ENCODE data around the gene ACAD9. TPM values are rescaled to one million over a fixed set of nuclear protein-coding genes. Genes with fewer than 3 reads are reported as not detected.
"Not testable (repeated sequence)": the region's sequence is repeated elsewhere in the genome, so short reads cannot be mapped to it uniquely, and the experiment has no call there.

The ACAD9 gene
- total RNA-seq (10 to 100 TPM; 40.3 to 74.0 (median 63.0) TPM), polyA plus RNA-seq (10 to 100 TPM; 17.1 to 25.1 TPM), total RNA-seq (70.0 reads per million, percentile 78 among the genes with 10 or more reads in this experiment)

DNA sequence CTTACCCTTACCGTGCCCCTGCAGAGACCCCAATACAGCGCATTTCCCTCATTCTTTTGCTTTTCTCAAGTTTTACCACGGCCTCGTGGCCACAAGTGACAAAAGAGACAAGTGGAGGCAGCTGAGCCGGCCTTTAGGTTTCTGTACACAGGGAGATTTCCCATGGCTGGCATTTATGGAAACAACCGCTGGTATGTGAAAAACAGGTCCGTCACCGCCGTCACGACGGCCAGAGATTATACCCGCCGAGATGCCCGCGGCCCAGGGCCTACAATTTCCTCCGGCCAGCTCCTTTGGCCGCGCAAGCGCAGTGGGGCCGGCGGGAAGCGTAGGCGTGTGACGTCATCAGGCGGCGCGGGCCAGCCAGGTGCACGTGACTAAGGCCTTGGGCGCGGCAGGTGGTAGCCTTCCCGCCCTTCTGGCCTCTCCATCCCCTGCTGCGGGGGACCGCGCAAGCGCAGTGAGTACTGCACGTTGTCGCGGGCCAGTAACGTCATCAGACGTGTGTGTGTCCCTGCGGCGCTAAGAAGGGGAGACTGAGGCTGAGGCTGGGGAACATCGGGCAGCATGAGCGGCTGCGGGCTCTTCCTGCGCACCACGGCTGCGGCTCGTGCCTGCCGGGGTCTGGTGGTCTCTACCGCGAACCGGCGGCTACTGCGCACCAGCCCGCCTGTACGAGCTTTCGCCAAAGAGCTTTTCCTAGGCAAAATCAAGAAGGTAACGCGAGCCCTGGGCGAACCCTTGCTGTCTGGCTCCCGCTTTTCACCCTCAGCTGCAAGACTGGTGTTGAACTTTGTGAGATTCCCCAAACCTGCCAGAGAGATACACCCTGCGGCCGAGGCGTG is at the start of gene ACAD9:
ACAD9 (plus strand) TSS at position 496 of the 845 bp plus-strand sequence; CDS start at position 568, 72 bp downstream.
- CTCF ChIA-PET: interaction anchor here (0.6 to 6.1 kb wide), 8 partner anchors 36 to 370 kb away, joined by 3 to 85 read pairs (median 3); partner anchors contain the start of gene COPG1
- ATAC-seq (peak; percentile 95), DNase-seq (peak; percentile 94 to 100 (median 96))
- Mint-ChIP-seq H3K9me3 (peaks cover 0 to 4% (median 0%) of the 10 kb centered on the region in 11 donors), H3K27ac (peak within 1 kb of the TSS; percentile 92 to 98 (median 97)), H3K4me3 (peak within 1 kb of the TSS; percentile 80 to 98 (median 89)), H3K4me1 (peaks cover 40 to 83% (median 77%) of the 10 kb centered on the region in 7 donors), H3K36me3 (peaks cover 0 to 12% (median 0%) of the 10 kb centered on the region in 5 donors), H3K27me3 (peaks cover 0 to 6% (median 0%) of the 10 kb centered on the region in 5 donors)
- Histone ChIP-seq H3K27me3 (ENCODE audit: control insufficient read depth in 2 of 2, insufficient read depth in 2 of 2, low read length in 2 of 2) (no peaks in the 10 kb centered on the region), H3K4me3 (ENCODE audit: low read length) (peak within 1 kb of the TSS; percentile 74), H3K27ac (ENCODE audit: low read depth, low read length) (peak within 1 kb of the TSS; percentile 97), H3K36me3 (ENCODE audit: control insufficient read depth in 2 of 3, insufficient read depth in 3 of 3, low read length in 3 of 3) (peaks cover 0 to 10% (median 0%) of the 10 kb centered on the region in 3 experiments), H3K9me3 (ENCODE audit: control insufficient read depth in 2 of 3, low read length in 3 of 3) (no peaks in the 10 kb centered on the region), H3K4me1 (ENCODE audit: control insufficient read depth in 2 of 2, insufficient read depth in 2 of 2, low read length in 2 of 2) (peaks cover 19 to 43% of the 10 kb centered on the region in 2 donors)
- intact Hi-C loops (cut with micrococcal nuclease): loop anchor here (1.0 to 5.0 kb wide), 21 partner anchors 33 to 726 kb away; partner anchors contain the start of genes COPG1 (in 2 of the 2), IFT122 (in 2 of the 2), RAB7A (in 2 of the 2) and RPN1 (in 2 of the 2)
- POLR2A ChIA-PET: interaction anchor here (0.5 to 7.6 kb wide), 22 partner anchors 11 to 559 kb away, joined by 3 to 46 read pairs (median 4); partner anchors contain the start of genes CFAP92, COPG1 and RAB7A

DNA sequence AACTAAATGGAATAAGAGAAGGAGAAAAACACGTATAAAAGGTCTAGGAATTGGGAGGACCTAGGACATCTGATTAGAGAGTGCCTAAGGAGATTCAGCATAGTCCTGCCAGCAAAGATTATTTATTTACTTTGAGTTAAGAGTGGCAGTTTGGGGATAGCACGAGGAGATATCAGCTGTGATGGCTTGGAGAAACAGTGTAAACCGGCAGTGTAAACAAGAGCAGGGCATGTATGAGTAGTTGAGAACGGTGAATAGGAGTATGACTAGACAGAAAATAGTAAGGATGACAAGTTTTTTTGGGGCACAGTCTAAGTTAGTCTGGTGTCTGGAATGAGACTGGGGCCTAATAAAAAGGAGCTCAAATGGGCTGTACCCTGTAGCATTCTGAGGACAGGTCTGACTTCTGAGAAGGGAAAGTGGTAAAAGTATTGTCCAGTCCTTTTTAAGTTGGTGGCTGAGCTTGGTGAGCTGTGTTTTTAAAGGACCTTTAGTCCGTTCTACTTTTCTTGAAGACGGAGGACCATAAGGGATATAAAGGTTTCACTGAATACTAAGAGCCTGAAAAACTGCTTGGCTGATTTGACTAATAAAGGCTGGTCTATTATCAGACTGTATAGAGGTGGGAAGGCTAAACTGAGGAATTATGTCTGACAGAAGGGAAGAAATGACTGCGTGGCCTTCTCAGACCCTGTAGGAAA is 49.3 kb upstream of the ACAD9 start:
- H3K27me3 Mint-ChIP-seq; H3K27ac ChIP-seq (ENCODE audit: low read depth, low read length); H3K4me1 Mint-ChIP-seq; POLR2A ChIA-PET; H3K4me1 ChIP-seq (ENCODE audit: control insufficient read depth in 2 of 2, insufficient read depth in 2 of 2, low read length in 2 of 2); H3K27ac Mint-ChIP-seq; H3K9me3 Mint-ChIP-seq; intact Hi-C loops (cut with micrococcal nuclease); DNase-seq; H3K36me3 Mint-ChIP-seq; H3K27me3 ChIP-seq (ENCODE audit: control insufficient read depth in 2 of 2, insufficient read depth in 2 of 2, low read length in 2 of 2); ATAC-seq; H3K4me3 Mint-ChIP-seq; CTCF ChIA-PET; H3K4me3 ChIP-seq (ENCODE audit: low read length); H3K9me3 ChIP-seq (ENCODE audit: control insufficient read depth in 2 of 3, low read length in 3 of 3); H3K36me3 ChIP-seq (ENCODE audit: control insufficient read depth in 2 of 3, insufficient read depth in 3 of 3, low read length in 3 of 3): not testable (repeated sequence)

- CTCF ChIA-PET; H3K9me3 Mint-ChIP-seq; H3K4me1 Mint-ChIP-seq; ATAC-seq; intact Hi-C loops (cut with micrococcal nuclease); DNase-seq; H3K36me3 Mint-ChIP-seq; H3K27me3 ChIP-seq (ENCODE audit: control insufficient read depth in 2 of 2, insufficient read depth in 2 of 2, low read length in 2 of 2); H3K27ac Mint-ChIP-seq; H3K27me3 Mint-ChIP-seq; H3K4me3 Mint-ChIP-seq; H3K36me3 ChIP-seq (ENCODE audit: control insufficient read depth in 2 of 3, insufficient read depth in 3 of 3, low read length in 3 of 3); POLR2A ChIA-PET; H3K4me1 ChIP-seq (ENCODE audit: control insufficient read depth in 2 of 2, insufficient read depth in 2 of 2, low read length in 2 of 2); H3K9me3 ChIP-seq (ENCODE audit: control insufficient read depth in 2 of 3, low read length in 3 of 3); H3K4me3 ChIP-seq (ENCODE audit: low read length); H3K27ac ChIP-seq (ENCODE audit: low read depth, low read length): not testable (repeated sequence)
These were observed 48.7 kb upstream of the ACAD9 start for GRCh38 chr3:128830762-128831161.

DNA sequence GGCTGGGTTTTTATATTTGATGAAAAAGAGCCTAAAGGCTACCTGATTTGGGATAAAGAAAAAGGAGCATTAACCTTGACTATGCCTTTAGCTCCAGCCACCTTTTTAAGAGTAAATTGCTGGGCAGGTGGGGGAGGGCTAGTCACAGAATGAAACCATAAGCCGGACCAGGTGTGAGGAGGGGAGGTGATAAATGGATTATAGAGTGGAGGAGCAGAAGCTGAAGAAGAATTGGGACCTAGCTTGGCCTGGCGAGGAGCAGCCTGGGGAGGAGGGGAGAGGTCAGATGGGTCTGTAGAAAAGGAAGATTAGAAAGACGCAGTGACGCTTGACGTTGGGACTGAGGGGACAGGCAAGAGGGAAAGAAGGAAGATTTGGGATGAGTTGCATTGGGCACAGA is 46.4 kb upstream of the ACAD9 start:
- H3K4me1 ChIP-seq (ENCODE audit: control insufficient read depth in 2 of 2, insufficient read depth in 2 of 2, low read length in 2 of 2); intact Hi-C loops (cut with micrococcal nuclease); H3K36me3 Mint-ChIP-seq; H3K36me3 ChIP-seq (ENCODE audit: control insufficient read depth in 2 of 3, insufficient read depth in 3 of 3, low read length in 3 of 3); H3K27ac Mint-ChIP-seq; H3K27me3 ChIP-seq (ENCODE audit: control insufficient read depth in 2 of 2, insufficient read depth in 2 of 2, low read length in 2 of 2); H3K4me3 ChIP-seq (ENCODE audit: low read length); CTCF ChIA-PET; H3K4me3 Mint-ChIP-seq; H3K27ac ChIP-seq (ENCODE audit: low read depth, low read length); DNase-seq; H3K9me3 Mint-ChIP-seq; ATAC-seq; H3K27me3 Mint-ChIP-seq; H3K4me1 Mint-ChIP-seq; POLR2A ChIA-PET; H3K9me3 ChIP-seq (ENCODE audit: control insufficient read depth in 2 of 3, low read length in 3 of 3): not testable (repeated sequence)

DNA sequence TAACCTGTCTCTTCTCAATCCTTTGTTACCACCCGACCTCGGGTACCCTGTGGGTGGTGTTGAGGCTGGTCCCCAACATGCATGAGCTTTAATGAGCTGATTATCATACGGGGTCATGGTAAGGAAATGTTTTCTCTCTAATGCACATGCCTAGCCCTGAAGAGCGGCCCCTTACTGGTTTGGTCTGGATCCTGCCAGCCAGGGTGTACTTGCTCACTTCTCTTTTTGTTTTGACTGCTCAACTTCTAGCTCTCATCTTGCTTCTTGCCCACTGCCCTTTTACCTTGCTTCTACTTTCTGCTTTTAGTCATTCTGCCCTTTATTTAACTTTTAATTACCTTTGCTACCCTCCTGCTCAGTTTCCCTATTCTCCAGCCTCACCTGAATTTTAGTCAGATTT is 44.3 kb upstream of the ACAD9 start:
- POLR2A ChIA-PET: no interaction called here

GRCh38 chr3:128841926-128842920 is 37.2 kb upstream of the ACAD9 start:
- Mint-ChIP-seq H3K36me3 (no peaks in the 10 kb centered on the region), H3K4me3 (no peak overlapping the region), H3K27me3 (peaks cover 0 to 3% (median 0%) of the 10 kb centered on the region in 5 donors), H3K4me1 (peaks cover 11 to 26% (median 16%) of the 10 kb centered on the region in 7 donors), H3K9me3 (peaks cover 0 to 2% (median 0%) of the 10 kb centered on the region in 11 donors), H3K27ac (no peak overlapping the region)
- H3K27me3 ChIP-seq (ENCODE audit: control insufficient read depth in 2 of 2, insufficient read depth in 2 of 2, low read length in 2 of 2): no peaks in the 10 kb centered on the region
- no peaks in the 10 kb centered on the region for H3K9me3 ChIP-seq (ENCODE audit: control insufficient read depth in 2 of 3, low read length in 3 of 3)
- intact Hi-C loops (cut with micrococcal nuclease): no loop called here
- H3K27ac ChIP-seq (ENCODE audit: low read depth, low read length): no peak overlapping the region
- H3K36me3 ChIP-seq (ENCODE audit: control insufficient read depth in 2 of 3, insufficient read depth in 3 of 3, low read length in 3 of 3): no peaks in the 10 kb centered on the region
- H3K4me1 ChIP-seq (ENCODE audit: control insufficient read depth in 2 of 2, insufficient read depth in 2 of 2, low read length in 2 of 2): peaks cover 0 to 14% of the 10 kb centered on the region in 2 donors
- ATAC-seq: no peak
- no peak for DNase-seq
- H3K4me3 ChIP-seq (ENCODE audit: low read length): no peak overlapping the region
- ChIA-PET CTCF (no interaction called here), POLR2A (no interaction called here)

More for the DNA sequence above, 44.3 kb upstream of the ACAD9 start:
- H3K4me3 ChIP-seq (ENCODE audit: low read length): no peak overlapping the region
- no peaks in the 10 kb centered on the region for H3K27me3 ChIP-seq (ENCODE audit: control insufficient read depth in 2 of 2, insufficient read depth in 2 of 2, low read length in 2 of 2)
- Mint-ChIP-seq H3K27me3 (no peaks in the 10 kb centered on the region), H3K9me3 (no peaks in the 10 kb centered on the region), H3K27ac (no peak overlapping the region), H3K4me1 (no peaks in the 10 kb centered on the region), H3K36me3 (no peaks in the 10 kb centered on the region), H3K4me3 (no peak overlapping the region)
- DNase-seq (no peak), ATAC-seq (no peak)
- no peak overlapping the region for H3K27ac ChIP-seq (ENCODE audit: low read depth, low read length)
- H3K36me3 ChIP-seq (ENCODE audit: control insufficient read depth in 2 of 3, insufficient read depth in 3 of 3, low read length in 3 of 3): no peaks in the 10 kb centered on the region
- intact Hi-C loops (cut with micrococcal nuclease): no loop called here
- CTCF ChIA-PET: no interaction called here
- no peaks in the 10 kb centered on the region for H3K4me1 ChIP-seq (ENCODE audit: control insufficient read depth in 2 of 2, insufficient read depth in 2 of 2, low read length in 2 of 2)
- H3K9me3 ChIP-seq (ENCODE audit: control insufficient read depth in 2 of 3, low read length in 3 of 3): no peaks in the 10 kb centered on the region
